ENCODE measurements around the gene BTBD1. TPM values are rescaled to one million over a fixed set of nuclear protein-coding genes. Genes with fewer than 3 reads are reported as not detected.
A peak's percentile ranks its signal among the peaks of the same experiment; 100 is the strongest.

Gene BTBD1
- total RNA-seq, 2 experiments from 2014 or later, result 55.0 to 58.6 TPM

GRCh38 chr15:83065431-83065830 lies 1.6 kb downstream of the BTBD1 start:
- POLR2A ChIA-PET, result interaction anchor here (0.9 to 1.9 kb wide), 6 partner anchors 8 to 256 kb away, joined by 3 to 8 read pairs (median 4); partner anchors contain the start of genes RAMAC, TM6SF1 and WHAMM
- peaks cover 5% of the 10 kb centered on the region for H3K9me3 Mint-ChIP-seq
- H3K27me3 Mint-ChIP-seq, result no peaks in the 10 kb centered on the region
- peaks cover 22% of the 10 kb centered on the region for H3K36me3 Mint-ChIP-seq (ENCODE audit: low read depth)
- CTCF ChIA-PET, result interaction anchor here (0.9 to 1.4 kb wide), 3 partner anchors 53 to 183 kb away, joined by 3 to 4 read pairs (median 3); no protein-coding TSS in a partner anchor
- DNase-seq, result no peak
- H3K4me1 Mint-ChIP-seq, result peaks cover 20% of the 10 kb centered on the region
- peak overlapping the region; percentile 76 for H3K27ac Mint-ChIP-seq
- H3K4me3 Mint-ChIP-seq, result no peak overlapping the region

- peaks cover 20% of the 10 kb centered on the region for H3K4me1 Mint-ChIP-seq
- no peak for DNase-seq
- peaks cover 5% of the 10 kb centered on the region for H3K9me3 Mint-ChIP-seq
- H3K36me3 Mint-ChIP-seq (ENCODE audit: low read depth), result peaks cover 20% of the 10 kb centered on the region
- ChIA-PET POLR2A (interaction anchor here (0.9 to 1.9 kb wide), 7 partner anchors 8 to 255 kb away, joined by 3 to 8 read pairs (median 3); partner anchors contain the start of genes C15orf40, RAMAC, TM6SF1 and WHAMM), CTCF (interaction anchor here (1.1 to 1.4 kb wide), 2 partner anchors 53 to 54 kb away, joined by 3 to 4 read pairs; no protein-coding TSS in a partner anchor)
- H3K27me3 Mint-ChIP-seq, result no peaks in the 10 kb centered on the region
- no peak overlapping the region for H3K4me3 Mint-ChIP-seq
- H3K27ac Mint-ChIP-seq, result peak overlapping the region; percentile 76
Measured at GRCh38 chr15:83064859-83065258, 2.2 kb downstream of the BTBD1 start.

GRCh38 chr15:83063551-83063950 lies 3.5 kb downstream of the BTBD1 start:
- DNase-seq, result no peak
- ChIA-PET CTCF (interaction anchor here (1.2 kb wide), 1 partner anchor 63 kb away, joined by 3 read pairs; no protein-coding TSS in a partner anchor), POLR2A (interaction anchor here (0.8 to 1.8 kb wide), 5 partner anchors 29 to 524 kb away, joined by 3 to 6 read pairs (median 4); partner anchors contain the start of gene RPS17)
- no peaks in the 10 kb centered on the region for H3K9me3 Mint-ChIP-seq
- H3K4me1 Mint-ChIP-seq, result peaks cover 22% of the 10 kb centered on the region
- peaks cover 16% of the 10 kb centered on the region for H3K36me3 Mint-ChIP-seq (ENCODE audit: low read depth)
- H3K27ac Mint-ChIP-seq, result no peak overlapping the region
- H3K4me3 Mint-ChIP-seq, result no peak overlapping the region
- H3K27me3 Mint-ChIP-seq, result no peaks in the 10 kb centered on the region

GRCh38 chr15:83062768-83063180 lies 4.3 kb downstream of the BTBD1 start:
- no peak for DNase-seq
- H3K27ac Mint-ChIP-seq, result no peak overlapping the region
- H3K27me3 Mint-ChIP-seq, result no peaks in the 10 kb centered on the region
- ChIA-PET POLR2A (interaction anchor here (0.8 to 1.8 kb wide), 8 partner anchors 9 to 523 kb away, joined by 3 to 6 read pairs (median 4); partner anchors contain the start of genes RPS17 and TM6SF1), CTCF (interaction anchor here (1.2 kb wide), 2 partner anchors 52 to 63 kb away, joined by 3 to 4 read pairs; no protein-coding TSS in a partner anchor)
- H3K4me1 Mint-ChIP-seq, result peaks cover 19% of the 10 kb centered on the region
- H3K36me3 Mint-ChIP-seq (ENCODE audit: low read depth), result peaks cover 17% of the 10 kb centered on the region
- H3K4me3 Mint-ChIP-seq, result no peak overlapping the region
- H3K9me3 Mint-ChIP-seq, result no peaks in the 10 kb centered on the region

GRCh38 chr15:83061680-83062079 lies 5.4 kb downstream of the BTBD1 start:
- Mint-ChIP-seq H3K27me3 (no peaks in the 10 kb centered on the region), H3K27ac (no peak overlapping the region), H3K4me3 (no peak overlapping the region), H3K9me3 (no peaks in the 10 kb centered on the region), H3K36me3 (ENCODE audit: low read depth) (peaks cover 25% of the 10 kb centered on the region), H3K4me1 (peaks cover 26% of the 10 kb centered on the region)
- POLR2A ChIA-PET, result interaction anchor here (1.8 kb wide), 1 partner anchor 311 kb away, joined by 4 read pairs; no protein-coding TSS in a partner anchor
- DNase-seq, result no peak
- CTCF ChIA-PET, result interaction anchor here (0.6 to 1.2 kb wide), 2 partner anchors 51 to 69 kb away, joined by 4 to 6 read pairs; no protein-coding TSS in a partner anchor

GRCh38 chr15:83057696-83058376 lies 9.2 kb downstream of the BTBD1 start:
- peaks cover 31% of the 10 kb centered on the region for H3K36me3 Mint-ChIP-seq (ENCODE audit: low read depth)
- ChIA-PET POLR2A (interaction anchor here (0.9 to 2.4 kb wide), 3 partner anchors 7 to 26 kb away, joined by 3 to 20 read pairs (median 5); partner anchors contain the start of gene BTBD1), CTCF (interaction anchor here (2.5 kb wide), 1 partner anchor 47 kb away, joined by 8 read pairs; the partner anchor contains the start of gene C15orf40)
- no peaks in the 10 kb centered on the region for H3K27me3 Mint-ChIP-seq
- no peak overlapping the region for H3K27ac Mint-ChIP-seq
- H3K9me3 Mint-ChIP-seq, result no peaks in the 10 kb centered on the region
- H3K4me3 Mint-ChIP-seq, result no peak overlapping the region
- DNase-seq, result no peak
- H3K4me1 Mint-ChIP-seq, result peaks cover 19% of the 10 kb centered on the region

- Mint-ChIP-seq H3K4me1 (peaks cover 19% of the 10 kb centered on the region), H3K27ac (no peak overlapping the region), H3K9me3 (no peaks in the 10 kb centered on the region), H3K4me3 (no peak overlapping the region), H3K36me3 (ENCODE audit: low read depth) (peaks cover 31% of the 10 kb centered on the region), H3K27me3 (no peaks in the 10 kb centered on the region)
- ChIA-PET CTCF (interaction anchor here (1.0 to 2.5 kb wide), 2 partner anchors 10 to 46 kb away, joined by 3 to 8 read pairs; partner anchors contain the start of genes BTBD1 and C15orf40), POLR2A (interaction anchor here (0.7 to 2.4 kb wide), 4 partner anchors 8 to 46 kb away, joined by 3 to 20 read pairs (median 4); partner anchors contain the start of gene BTBD1)
- DNase-seq, result no peak
Measured at GRCh38 chr15:83057002-83057401, 10.1 kb downstream of the BTBD1 start.

GRCh38 chr15:83053151-83053550 lies 13.9 kb downstream of the BTBD1 start:
- Mint-ChIP-seq H3K27ac (no peak overlapping the region), H3K4me3 (no peak overlapping the region), H3K27me3 (no peaks in the 10 kb centered on the region), H3K4me1 (peaks cover 30% of the 10 kb centered on the region), H3K9me3 (no peaks in the 10 kb centered on the region), H3K36me3 (ENCODE audit: low read depth) (peaks cover 51% of the 10 kb centered on the region)
- DNase-seq, result no peak
- POLR2A ChIA-PET, result interaction anchor here (0.9 kb wide), 1 partner anchor 10 kb away, joined by 3 read pairs; no protein-coding TSS in a partner anchor
- CTCF ChIA-PET, result no interaction called here

- CTCF ChIA-PET, result no interaction called here
- Mint-ChIP-seq H3K27ac (no peak overlapping the region), H3K4me1 (peaks cover 11% of the 10 kb centered on the region)
Measured at GRCh38 chr15:83046558-83047127, 20.4 kb downstream of the BTBD1 start.

GRCh38 chr15:83044156-83044555 lies 22.9 kb downstream of the BTBD1 start:
- H3K27me3 Mint-ChIP-seq, result no peaks in the 10 kb centered on the region
- CTCF ChIA-PET, result interaction anchor here (1.4 kb wide), 1 partner anchor 34 kb away, joined by 3 read pairs; no protein-coding TSS in a partner anchor
- peaks cover 14% of the 10 kb centered on the region for H3K4me1 Mint-ChIP-seq
- H3K4me3 Mint-ChIP-seq, result no peak overlapping the region
- POLR2A ChIA-PET, result interaction anchor here (1.1 kb wide), 1 partner anchor 30 kb away, joined by 3 read pairs; no protein-coding TSS in a partner anchor
- no peak overlapping the region for H3K27ac Mint-ChIP-seq
- peaks cover 86% of the 10 kb centered on the region for H3K36me3 Mint-ChIP-seq (ENCODE audit: low read depth)
- peaks cover 5% of the 10 kb centered on the region for H3K9me3 Mint-ChIP-seq
- DNase-seq, result no peak

More at GRCh38 chr15:83046558-83047127, 20.4 kb downstream of the BTBD1 start:
- peaks cover 74% of the 10 kb centered on the region for H3K36me3 Mint-ChIP-seq (ENCODE audit: low read depth)
- POLR2A ChIA-PET, result no interaction called here
- no peak for DNase-seq
- no peaks in the 10 kb centered on the region for H3K27me3 Mint-ChIP-seq
- H3K4me3 Mint-ChIP-seq, result no peak overlapping the region
- peaks cover 5% of the 10 kb centered on the region for H3K9me3 Mint-ChIP-seq

- CTCF ChIA-PET, result no interaction called here
- peak overlapping the region; percentile 21 for H3K27ac Mint-ChIP-seq
- no peak for DNase-seq
Measured at GRCh38 chr15:83039206-83039605, 27.8 kb downstream of the BTBD1 start.

GRCh38 chr15:83036253-83036652 lies 30.8 kb downstream of the BTBD1 start:
- peaks cover 83% of the 10 kb centered on the region for H3K36me3 Mint-ChIP-seq (ENCODE audit: low read depth)

More at GRCh38 chr15:83039206-83039605, 27.8 kb downstream of the BTBD1 start:
- POLR2A ChIA-PET, result interaction anchor here (1.4 kb wide), 1 partner anchor 28 kb away, joined by 3 read pairs; the partner anchor contains the start of gene BTBD1
- Mint-ChIP-seq H3K27me3 (no peaks in the 10 kb centered on the region), H3K4me3 (no peak overlapping the region), H3K9me3 (peaks cover 12% of the 10 kb centered on the region), H3K36me3 (ENCODE audit: low read depth) (peaks cover 89% of the 10 kb centered on the region), H3K4me1 (peaks cover 35% of the 10 kb centered on the region)

More at GRCh38 chr15:83036253-83036652, 30.8 kb downstream of the BTBD1 start:
- Mint-ChIP-seq H3K4me3 (no peak overlapping the region), H3K4me1 (peaks cover 35% of the 10 kb centered on the region), H3K9me3 (peaks cover 6% of the 10 kb centered on the region), H3K27ac (peak overlapping the region; percentile 58), H3K27me3 (no peaks in the 10 kb centered on the region)
- no peak for DNase-seq
- POLR2A ChIA-PET, result no interaction called here
- CTCF ChIA-PET, result interaction anchor here (0.8 kb wide), 1 partner anchor 23 kb away, joined by 5 read pairs; no protein-coding TSS in a partner anchor
